Esophagus (tissue), 2 donors: ENCODE data around the gene TAF8. TPM values are rescaled to one million over a fixed set of nuclear protein-coding genes. Genes with fewer than 3 reads are reported as not detected.

Experiments
- H3K27ac ChIP-seq, 2 donors: one replicate each; pipeline ENCODE4 v1.5.1; 2013; ENCODE audit warnings: low read depth in 2 of 2, mild to moderate bottlenecking in 2 of 2, inconsistent platforms in 1 of 2, low read length in 1 of 2, moderate library complexity in 1 of 2
- H3K27me3 ChIP-seq, 2 donors: one replicate each; pipeline ENCODE4 v1.6.1; 2013; ENCODE audit warnings: low read length in 2 of 2, control low read depth in 1 of 2, mild to moderate bottlenecking in 1 of 2; ENCODE audit not compliant: insufficient read depth in 2 of 2, control insufficient read depth in 1 of 2
- H3K36me3 ChIP-seq, 2 donors: one replicate each; pipeline ENCODE4 v1.6.1; 2013; ENCODE audit warnings: low read length in 1 of 2; ENCODE audit not compliant: control insufficient read depth in 2 of 2, insufficient read depth in 2 of 2
- H3K4me1 ChIP-seq, 2 donors: one replicate each; pipeline ENCODE4 v1.6.1; 2013; ENCODE audit warnings: low read length in 1 of 2; ENCODE audit not compliant: control insufficient read depth in 2 of 2, insufficient read depth in 2 of 2
- H3K4me3 ChIP-seq, 2 donors: one replicate each; pipeline ENCODE4 v1.5.1; 2013; ENCODE audit warnings: low read length in 2 of 2, mild to moderate bottlenecking in 2 of 2, low read depth in 1 of 2, moderate library complexity in 1 of 2
- H3K9me3 ChIP-seq, 2 donors: one replicate each; pipeline ENCODE4 v1.6.1; 2013; ENCODE audit warnings: mild to moderate bottlenecking in 2 of 2, low read depth in 1 of 2, low read length in 1 of 2, moderate library complexity in 1 of 2; ENCODE audit not compliant: control insufficient read depth in 2 of 2, insufficient read depth in 1 of 2
- WGBS, 2 donors: extraction: QIAGEN DNeasy Blood & Tissue Kit; methylation state at CpG; one replicate each; pipeline ENCODE4 v1.1.7; 2013; 5-methylcytosine and 5-hydroxymethylcytosine counted together
- polyA plus RNA-seq, 2 donors: library from polyadenylated mRNA; stranded (reverse); fragments of 200-250 nt; gene quantifications; one replicate each; pipeline ENCODE4 v1.2.3, GENCODE V29; 2013
- donor health status: healthy with polysubstance abuse.
- donor health status: Bipolar disorder and iron deficiency.

Gene TAF8
- polyA plus RNA-seq, 2 donors = 6.0 to 7.5 TPM

DNA sequence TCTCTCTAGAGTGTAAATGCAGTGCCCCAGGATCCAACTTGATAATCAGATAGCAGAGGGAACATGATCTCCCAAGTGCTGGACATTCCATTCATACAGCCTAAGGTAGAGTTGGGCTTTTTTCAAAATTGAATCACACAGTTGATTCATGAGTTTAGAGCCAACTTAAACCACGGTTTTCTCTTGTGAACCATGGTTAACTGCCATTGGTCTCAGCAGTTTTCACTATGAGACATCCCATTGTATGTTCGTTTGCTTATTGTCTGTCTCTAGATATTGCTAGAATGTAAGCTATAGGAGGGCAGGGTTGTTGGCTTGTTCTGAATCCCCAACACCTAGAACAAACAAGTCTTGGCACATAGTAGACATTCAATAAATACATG, 37.2 kb upstream of the TAF8 start:
- Histone ChIP-seq H3K27me3 (no peaks in the 10 kb centered on the region), H3K9me3 (no peaks in the 10 kb centered on the region), H3K4me1 (peaks cover 6 to 8% of the 10 kb centered on the region in 2 donors), H3K27ac (no peak overlapping the region), H3K4me3 (no peak overlapping the region), H3K36me3 (peaks cover 3 to 7% of the 10 kb centered on the region in 2 donors)
- WGBS, 2 donors = 67 to 70% methylated on average over 2 of the region's 2 CpGs

DNA sequence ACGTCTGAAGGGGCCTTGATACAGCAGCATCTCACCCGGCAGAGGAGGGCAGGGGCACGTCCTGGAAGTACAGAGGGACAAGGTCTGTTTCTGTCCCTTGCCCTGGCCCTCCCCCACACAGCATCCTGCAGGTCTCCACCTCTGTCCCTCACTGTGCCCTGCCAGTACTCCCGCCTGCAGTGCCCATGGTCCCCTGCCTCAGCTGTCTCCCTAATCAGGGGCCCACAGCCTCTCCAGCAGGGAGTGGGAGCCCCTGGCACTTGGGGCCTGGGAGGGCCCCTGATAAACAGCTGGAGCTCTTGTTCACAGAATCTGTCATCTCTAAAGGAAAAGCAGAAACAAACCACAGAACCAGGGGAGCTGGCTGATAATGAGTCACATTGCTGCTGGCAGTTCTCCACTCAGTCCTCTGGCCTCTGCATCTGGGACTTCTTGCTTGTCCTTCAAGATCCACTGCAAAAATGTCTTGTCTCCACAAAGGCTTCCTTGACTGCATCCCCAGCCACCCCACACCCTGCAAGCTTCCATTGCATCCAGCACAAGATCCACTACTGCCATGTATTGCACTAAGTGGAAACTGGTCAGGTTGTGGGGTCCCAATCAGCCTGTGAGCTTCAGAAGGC, 33.2 kb upstream of the TAF8 start:
- H3K4me1 ChIP-seq = peaks cover 0 to 3% of the 10 kb centered on the region in 2 donors
- no peaks in the 10 kb centered on the region for H3K9me3 ChIP-seq
- H3K27ac ChIP-seq = no peak overlapping the region
- 65 to 67% methylated on average over 4 of the region's 4 CpGs for WGBS, 2 donors
- H3K4me3 ChIP-seq = no peak overlapping the region
- H3K27me3 ChIP-seq = no peaks in the 10 kb centered on the region
- peaks cover 3 to 5% of the 10 kb centered on the region in 2 donors for H3K36me3 ChIP-seq

DNA sequence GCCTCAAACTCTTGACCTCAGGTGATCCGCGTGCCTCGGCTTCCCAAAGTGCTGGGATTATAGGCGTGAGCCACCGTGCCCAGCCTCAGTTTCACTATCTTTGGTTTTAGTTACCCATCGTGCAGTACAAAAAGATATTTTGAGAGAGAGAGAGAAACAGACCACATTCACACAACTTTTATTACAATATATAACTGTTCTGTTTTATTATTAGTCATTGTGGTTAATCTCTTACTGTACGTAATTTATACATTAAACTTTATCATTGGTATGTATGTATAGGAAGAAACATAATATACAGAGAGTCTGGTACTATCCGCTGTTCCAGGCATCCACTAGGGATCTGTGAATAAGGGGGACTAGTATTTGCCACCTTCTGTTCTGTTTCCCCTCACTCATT, 29.4 kb upstream of the TAF8 start:
- WGBS, 2 donors = 84 to 85% methylated on average over 8 of the region's 8 CpGs
- H3K9me3 ChIP-seq = no peaks in the 10 kb centered on the region
- H3K4me1 ChIP-seq = peaks cover 5 to 10% of the 10 kb centered on the region in 2 donors
- H3K4me3 ChIP-seq = no peak overlapping the region
- peaks cover 3 to 5% of the 10 kb centered on the region in 2 donors for H3K36me3 ChIP-seq
- no peak overlapping the region for H3K27ac ChIP-seq
- no peaks in the 10 kb centered on the region for H3K27me3 ChIP-seq

DNA sequence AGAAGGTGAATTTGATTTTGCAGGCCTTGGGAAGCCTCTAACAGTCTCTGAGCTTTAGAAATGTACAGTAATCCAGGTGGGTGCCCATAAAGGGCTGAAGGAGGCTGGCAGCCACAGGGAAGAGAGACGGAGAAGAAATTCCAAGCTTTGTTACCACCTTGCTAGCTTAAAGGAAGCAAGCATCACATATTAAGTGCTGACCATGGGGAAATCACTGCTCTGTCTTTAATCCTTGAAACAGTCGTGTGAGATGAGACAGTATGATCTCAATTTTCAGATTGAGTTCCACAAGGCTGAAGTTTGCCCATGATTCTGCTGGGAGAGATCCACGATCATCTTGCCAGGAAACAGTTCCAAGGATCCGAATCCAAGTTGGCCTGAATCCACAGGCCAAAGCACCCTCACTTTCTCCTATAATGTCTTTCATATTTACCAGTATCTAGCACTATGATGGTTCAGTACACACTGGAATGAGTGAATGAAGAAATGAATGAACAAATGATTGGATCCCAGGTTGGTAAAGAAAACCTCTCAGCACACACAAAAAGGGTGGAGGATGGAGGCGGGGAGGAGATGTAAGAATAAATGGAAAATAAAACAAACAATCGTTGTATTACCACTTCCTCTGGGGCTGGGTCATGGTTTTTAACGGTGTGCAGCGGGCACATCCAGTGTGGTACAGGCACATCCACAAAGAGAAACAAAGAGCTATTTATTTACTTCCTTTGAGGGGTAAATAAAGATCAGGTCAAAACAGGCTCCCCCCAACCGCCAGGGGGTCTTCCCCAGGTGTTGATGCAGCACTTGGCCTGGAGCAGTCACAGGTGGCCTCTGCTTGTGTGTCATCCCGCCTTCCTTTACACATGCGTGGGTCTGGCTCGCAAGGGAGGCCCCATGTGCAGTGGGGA, 28.2 kb upstream of the TAF8 start:
- H3K27ac ChIP-seq = no peak overlapping the region
- 47 to 52% methylated on average over 12 of the region's 12 CpGs for WGBS, 2 donors
- H3K4me1 ChIP-seq = peaks cover 5 to 10% of the 10 kb centered on the region in 2 donors
- no peaks in the 10 kb centered on the region for H3K9me3 ChIP-seq
- H3K4me3 ChIP-seq = no peak overlapping the region
- no peaks in the 10 kb centered on the region for H3K27me3 ChIP-seq
- peaks cover 0 to 2% of the 10 kb centered on the region in 2 donors for H3K36me3 ChIP-seq

DNA sequence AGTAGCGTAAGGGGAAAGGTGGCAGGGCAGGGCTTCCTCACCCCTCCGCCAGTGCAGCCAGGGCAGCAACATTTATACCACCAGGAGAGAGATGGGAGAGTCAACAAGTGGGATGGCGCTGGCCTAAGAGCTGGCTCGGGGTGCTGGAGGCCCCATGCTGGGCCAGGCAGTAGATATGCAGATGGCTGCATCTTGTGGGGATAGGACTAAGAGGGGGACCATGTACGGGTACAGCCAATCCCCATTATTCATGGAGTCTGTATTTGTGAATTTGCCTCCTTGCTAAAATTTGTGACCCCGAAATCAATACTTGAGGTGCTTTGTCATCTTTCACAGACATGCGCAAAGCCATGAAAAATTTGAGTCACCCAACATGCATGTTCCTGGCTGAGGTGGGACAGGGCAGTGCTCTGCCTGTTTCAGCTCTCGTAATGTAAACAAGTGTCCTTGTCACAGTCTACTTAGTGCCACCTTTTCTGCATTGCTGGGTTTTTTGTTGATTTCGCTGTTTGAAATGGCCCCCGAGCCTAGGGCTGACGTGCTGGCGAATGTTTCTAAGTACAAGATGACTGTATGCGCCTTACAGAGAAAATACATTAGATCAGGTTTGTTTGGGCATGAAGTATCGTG, 27.5 kb upstream of the TAF8 start:
- H3K27me3 ChIP-seq = no peaks in the 10 kb centered on the region
- H3K4me3 ChIP-seq = no peak overlapping the region
- H3K27ac ChIP-seq = peak overlapping the region in 1 of 2 donors; percentile 28
- H3K4me1 ChIP-seq = peaks cover 5 to 10% of the 10 kb centered on the region in 2 donors
- no peaks in the 10 kb centered on the region for H3K36me3 ChIP-seq
- whole genome bisulfite sequencing, 2 donors = 78 to 88% methylated on average over 14 of the region's 14 CpGs
- no peaks in the 10 kb centered on the region for H3K9me3 ChIP-seq

DNA sequence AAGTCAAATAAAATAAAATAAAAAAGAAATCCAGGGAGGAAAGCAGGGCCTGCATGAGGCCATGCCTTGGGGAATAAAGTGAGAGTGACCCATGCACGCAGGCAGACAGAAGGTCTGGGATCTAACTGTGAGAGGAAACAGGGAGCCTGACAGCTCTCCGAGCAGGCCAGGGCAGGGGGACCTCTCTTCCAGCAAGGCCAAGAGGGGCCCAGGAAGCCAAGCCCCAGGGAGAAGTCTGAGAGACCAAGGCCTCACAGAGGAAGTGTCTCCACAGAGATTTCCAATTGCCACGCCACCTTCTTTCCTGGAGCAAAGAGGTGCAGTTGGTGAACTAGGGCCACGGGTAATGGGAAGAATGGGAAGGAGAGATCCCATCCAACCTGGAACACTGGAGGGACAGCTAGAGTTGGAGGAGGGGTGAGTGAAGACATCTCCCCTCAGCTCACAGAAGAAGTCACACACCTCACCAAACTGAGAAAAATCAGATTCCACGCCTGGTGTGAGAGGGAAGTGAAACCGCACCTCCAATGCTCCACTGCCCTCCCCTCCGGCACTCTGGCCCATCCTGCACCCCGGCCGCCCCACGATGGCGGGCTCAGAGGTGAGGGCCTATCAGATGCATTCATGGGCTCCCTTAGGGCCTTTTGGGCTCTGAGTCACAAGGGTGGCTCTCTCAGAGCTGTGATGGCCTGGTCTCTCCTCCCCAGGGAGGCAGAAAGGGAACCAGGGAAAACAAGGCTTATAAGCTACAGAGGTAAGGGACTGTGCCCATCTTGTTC, 25.1 kb upstream of the TAF8 start:
- Histone ChIP-seq H3K36me3 (peaks cover 0 to 4% of the 10 kb centered on the region in 2 donors), H3K27ac (no peak overlapping the region), H3K27me3 (no peaks in the 10 kb centered on the region), H3K9me3 (no peaks in the 10 kb centered on the region), H3K4me1 (peaks cover 5 to 10% of the 10 kb centered on the region in 2 donors), H3K4me3 (no peak overlapping the region)
- 89 to 91% methylated on average over 11 of the region's 11 CpGs for WGBS, 2 donors

DNA sequence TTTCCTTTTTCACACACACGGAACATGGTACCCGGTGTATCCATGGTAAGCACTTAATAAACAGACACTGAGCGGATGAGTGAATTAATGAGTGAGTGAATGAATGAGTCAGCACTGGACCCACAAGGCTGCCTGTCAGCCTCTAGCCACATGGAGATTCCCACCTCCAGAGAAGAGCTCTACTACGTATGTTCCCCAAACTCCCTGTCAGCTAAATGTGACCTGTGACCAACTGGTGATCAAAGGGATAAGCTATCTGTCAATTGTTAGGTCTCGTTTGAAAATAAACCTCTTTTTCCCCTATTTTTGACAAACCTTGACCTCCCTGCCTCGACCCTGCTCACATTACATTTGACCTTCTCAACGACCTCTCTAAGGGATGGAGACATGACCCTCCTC, 24.5 kb upstream of the TAF8 start:
- H3K27ac ChIP-seq = no peak overlapping the region
- peaks cover 0 to 4% of the 10 kb centered on the region in 2 donors for H3K36me3 ChIP-seq
- H3K27me3 ChIP-seq = no peaks in the 10 kb centered on the region
- 81 to 83% methylated on average over 7 of the region's 7 CpGs for WGBS, 2 donors
- peaks cover 10% of the 10 kb centered on the region in 2 donors for H3K4me1 ChIP-seq
- no peaks in the 10 kb centered on the region for H3K9me3 ChIP-seq
- no peak overlapping the region for H3K4me3 ChIP-seq

DNA sequence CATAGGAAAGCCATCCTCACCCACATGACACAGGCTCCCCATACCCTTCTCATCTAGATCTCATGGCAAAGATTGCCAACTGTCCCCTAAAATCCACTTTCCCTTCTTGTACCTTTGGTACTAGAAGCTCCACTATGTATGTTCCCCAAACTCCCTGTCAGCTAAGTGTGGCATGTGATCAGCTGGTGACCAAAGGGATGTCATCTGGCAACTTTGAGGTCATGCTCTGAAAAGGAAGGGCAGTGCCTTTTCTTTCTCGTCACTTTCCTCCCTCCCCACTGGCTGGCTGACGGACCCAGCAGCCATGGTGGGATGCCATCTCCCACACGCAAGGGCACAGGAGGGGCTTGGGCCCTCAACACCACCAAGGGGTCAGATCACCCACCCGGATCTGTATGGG, 23.8 kb upstream of the TAF8 start:
- Histone ChIP-seq H3K4me1 (peaks cover 10% of the 10 kb centered on the region in 2 donors), H3K9me3 (no peaks in the 10 kb centered on the region)

More for the DNA sequence above, 23.8 kb upstream of the TAF8 start:
- no peaks in the 10 kb centered on the region for H3K27me3 ChIP-seq
- H3K36me3 ChIP-seq = peaks cover 0 to 4% of the 10 kb centered on the region in 2 donors
- 83 to 92% methylated on average over 4 of the region's 4 CpGs for WGBS, 2 donors
- no peak overlapping the region for H3K27ac ChIP-seq
- no peak overlapping the region for H3K4me3 ChIP-seq
